Suprapubic skin (tissue), 4 donors: ENCODE measurements around the gene ARMC10. TPM values are rescaled to one million over a fixed set of nuclear protein-coding genes. Genes with fewer than 3 reads are reported as not detected.
"Not testable (repeated sequence)": the region's sequence is repeated elsewhere in the genome, so short reads cannot be mapped to it uniquely, and the experiment has no call there.

ENCODE experiments used
- DNase-seq, 2 donors: peaks; one replicate each; pipeline ENCODE4 v3.0.0-alpha.2; 2019; ENCODE audit warnings: low spot score in 2 of 2
- H3K27ac ChIP-seq: fragments of 200-600 bp; sonication (generic); one replicate; pipeline ENCODE4 v1.5.1; 2019
- H3K27me3 ChIP-seq: fragments of 200-600 bp; sonication (generic); one replicate; pipeline ENCODE4 v1.5.1; 2019
- H3K36me3 ChIP-seq: fragments of 200-600 bp; sonication (generic); one replicate; pipeline ENCODE4 v1.5.1; 2019
- H3K4me1 ChIP-seq: fragments of 200-600 bp; sonication (generic); one replicate; pipeline ENCODE4 v1.5.1; 2019
- H3K4me3 ChIP-seq: fragments of 200-600 bp; sonication (generic); one replicate; pipeline ENCODE4 v1.5.1; 2019; ENCODE audit warnings: mild to moderate bottlenecking
- H3K9me3 ChIP-seq: fragments of 200-600 bp; sonication (generic); one replicate; pipeline ENCODE4 v1.5.1; 2019
- EP300 ChIP-seq: sonication (generic); formaldehyde crosslinking; IDR thresholded peaks from one replicate; pipeline ENCODE4 v1.6.1; 2017; ENCODE audit warnings: antibody characterized with exemption
- POLR2A ChIP-seq, 2 donors: fragments of 450-650 bp; IDR thresholded peaks; one replicate each; pipeline ENCODE4 v1.6.1; 2017; ENCODE audit warnings: antibody characterized with exemption in 2 of 2, mild to moderate bottlenecking in 2 of 2, moderate library complexity in 2 of 2
- POLR2AphosphoS5 ChIP-seq, 3 donors: sonication (generic); formaldehyde crosslinking; IDR thresholded peaks; one replicate each; pipeline ENCODE4 v1.6.1; 2017; ENCODE audit warnings: antibody characterized with exemption in 3 of 3
- WGBS: methylation state at CpG from one replicate; pipeline ENCODE4 v1.1.5; 2018; 5-methylcytosine and 5-hydroxymethylcytosine counted together
- total RNA-seq, 4 donors: library from RNA; depleted of rRNA; stranded (reverse); fragments of >200 nt; gene quantifications; one replicate each; pipeline ENCODE4 v1.1.0, GENCODE V29; 2016
- TF ChIP-seq, protein P1 (sequence below), 2 donors: fragments of 200-600 bp in 1 of 2; fragments of 450-650 bp in 1 of 2; sonication (generic) in 1 of 2; IDR thresholded peaks; one replicate each; pipeline ENCODE4 v1.5.1; 2016 to 2019; ENCODE audit warnings: antibody characterized with exemption in 2 of 2, mild to moderate bottlenecking in 1 of 2, moderate library complexity in 1 of 2

ARMC10 gene
- total RNA-seq, 4 donors from 2014 or later: 37.2 to 60.0 (median 50.0) TPM

DNA sequence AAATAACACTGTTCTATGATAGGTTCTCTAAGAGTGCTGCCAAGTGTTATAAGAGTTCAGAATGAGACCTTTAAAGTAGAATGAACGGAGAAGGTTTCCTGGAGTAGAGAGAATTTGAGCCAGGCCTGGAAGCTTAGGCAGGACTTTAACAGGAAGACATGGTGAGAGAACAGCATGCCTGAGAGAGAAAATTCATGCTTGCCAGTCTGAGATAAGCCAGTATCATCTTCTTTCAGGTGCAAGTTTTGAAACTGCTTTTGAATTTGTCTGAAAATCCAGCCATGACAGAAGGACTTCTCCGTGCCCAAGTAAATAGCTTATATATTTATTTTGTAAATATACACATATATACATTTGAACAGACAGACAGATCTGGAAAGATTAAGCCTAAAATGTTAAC lies 22.1 kb downstream of the ARMC10 start:
- TF ChIP-seq, protein P1, sequence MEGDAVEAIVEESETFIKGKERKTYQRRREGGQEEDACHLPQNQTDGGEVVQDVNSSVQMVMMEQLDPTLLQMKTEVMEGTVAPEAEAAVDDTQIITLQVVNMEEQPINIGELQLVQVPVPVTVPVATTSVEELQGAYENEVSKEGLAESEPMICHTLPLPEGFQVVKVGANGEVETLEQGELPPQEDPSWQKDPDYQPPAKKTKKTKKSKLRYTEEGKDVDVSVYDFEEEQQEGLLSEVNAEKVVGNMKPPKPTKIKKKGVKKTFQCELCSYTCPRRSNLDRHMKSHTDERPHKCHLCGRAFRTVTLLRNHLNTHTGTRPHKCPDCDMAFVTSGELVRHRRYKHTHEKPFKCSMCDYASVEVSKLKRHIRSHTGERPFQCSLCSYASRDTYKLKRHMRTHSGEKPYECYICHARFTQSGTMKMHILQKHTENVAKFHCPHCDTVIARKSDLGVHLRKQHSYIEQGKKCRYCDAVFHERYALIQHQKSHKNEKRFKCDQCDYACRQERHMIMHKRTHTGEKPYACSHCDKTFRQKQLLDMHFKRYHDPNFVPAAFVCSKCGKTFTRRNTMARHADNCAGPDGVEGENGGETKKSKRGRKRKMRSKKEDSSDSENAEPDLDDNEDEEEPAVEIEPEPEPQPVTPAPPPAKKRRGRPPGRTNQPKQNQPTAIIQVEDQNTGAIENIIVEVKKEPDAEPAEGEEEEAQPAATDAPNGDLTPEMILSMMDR (IDR thresholded peaks at IDR 0.05): no peak
- TF ChIP-seq POLR2A (IDR thresholded peaks at IDR 0.05): no peak
- Histone ChIP-seq H3K4me1 (peaks cover 3% of the 10 kb centered on the region), H3K9me3 (no peaks in the 10 kb centered on the region), H3K27me3 (no peaks in the 10 kb centered on the region), H3K36me3 (peaks cover 21% of the 10 kb centered on the region), H3K27ac (no peak overlapping the region), H3K4me3 (no peak overlapping the region)
- DNase-seq: no peak
- WGBS: 93% methylated on average over 2 of the region's 2 CpGs

DNA sequence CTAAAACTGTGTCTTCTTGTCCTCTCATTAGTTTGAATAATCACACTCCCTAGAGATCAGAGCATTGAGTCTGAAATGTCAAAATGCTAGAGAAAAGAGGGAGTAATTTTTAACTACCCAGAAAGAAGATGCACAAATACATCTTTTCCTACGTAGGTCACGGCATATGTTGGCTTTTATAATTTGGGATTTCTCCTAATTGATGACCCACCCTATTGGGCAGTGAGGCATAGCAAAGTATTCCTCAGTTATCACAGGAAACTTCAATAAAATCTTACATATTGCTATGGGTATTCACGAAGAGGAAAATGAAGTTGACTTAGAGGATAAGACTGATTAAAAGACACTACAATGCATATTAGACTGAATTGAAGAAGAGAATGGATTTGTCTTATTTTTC lies 25.4 kb downstream of the ARMC10 start:
- WGBS: 65% methylated on average over 3 of the region's 3 CpGs
- no peaks in the 10 kb centered on the region for H3K9me3 ChIP-seq
- peaks cover 35% of the 10 kb centered on the region for H3K36me3 ChIP-seq
- H3K4me3 ChIP-seq: no peak overlapping the region
- no peak overlapping the region for H3K27ac ChIP-seq
- no peaks in the 10 kb centered on the region for H3K4me1 ChIP-seq
- no peak for DNase-seq
- no peaks in the 10 kb centered on the region for H3K27me3 ChIP-seq
- TF ChIP-seq POLR2AphosphoS5 (IDR thresholded peaks at IDR 0.05) (no peak), POLR2A (IDR thresholded peaks at IDR 0.05) (no peak), EP300 (no peak)
- TF ChIP-seq, protein P1 (IDR thresholded peaks at IDR 0.05): no peak

DNA sequence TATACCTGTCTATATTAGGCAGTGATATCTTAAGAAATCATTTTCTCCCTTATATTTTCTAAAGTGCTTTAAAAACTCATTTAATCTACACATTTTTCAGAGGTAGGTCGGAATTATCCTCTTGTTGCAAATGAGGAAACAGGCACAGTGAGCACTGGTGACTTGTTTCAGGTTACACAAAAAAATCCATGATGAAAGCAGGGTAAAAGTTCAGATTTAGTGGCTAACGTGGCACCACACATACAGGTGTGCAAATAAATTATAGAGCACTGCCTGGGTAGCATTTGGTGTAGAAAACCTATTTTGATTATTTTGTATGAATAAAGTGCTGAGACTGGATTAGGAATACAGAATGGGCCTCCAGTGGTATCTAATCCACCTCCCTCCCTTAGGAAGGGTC lies 26.6 kb downstream of the ARMC10 start:
- DNase-seq: no peak
- 46% methylated on average over 2 of the region's 2 CpGs for WGBS
- Histone ChIP-seq H3K27ac (no peak overlapping the region), H3K4me1 (no peaks in the 10 kb centered on the region), H3K36me3 (peaks cover 30% of the 10 kb centered on the region), H3K9me3 (no peaks in the 10 kb centered on the region), H3K27me3 (no peaks in the 10 kb centered on the region), H3K4me3 (no peak overlapping the region)
- TF ChIP-seq POLR2AphosphoS5 (IDR thresholded peaks at IDR 0.05) (no peak), POLR2A (IDR thresholded peaks at IDR 0.05) (no peak), EP300 (no peak)
- TF ChIP-seq, protein P1 (IDR thresholded peaks at IDR 0.05): no peak

DNA sequence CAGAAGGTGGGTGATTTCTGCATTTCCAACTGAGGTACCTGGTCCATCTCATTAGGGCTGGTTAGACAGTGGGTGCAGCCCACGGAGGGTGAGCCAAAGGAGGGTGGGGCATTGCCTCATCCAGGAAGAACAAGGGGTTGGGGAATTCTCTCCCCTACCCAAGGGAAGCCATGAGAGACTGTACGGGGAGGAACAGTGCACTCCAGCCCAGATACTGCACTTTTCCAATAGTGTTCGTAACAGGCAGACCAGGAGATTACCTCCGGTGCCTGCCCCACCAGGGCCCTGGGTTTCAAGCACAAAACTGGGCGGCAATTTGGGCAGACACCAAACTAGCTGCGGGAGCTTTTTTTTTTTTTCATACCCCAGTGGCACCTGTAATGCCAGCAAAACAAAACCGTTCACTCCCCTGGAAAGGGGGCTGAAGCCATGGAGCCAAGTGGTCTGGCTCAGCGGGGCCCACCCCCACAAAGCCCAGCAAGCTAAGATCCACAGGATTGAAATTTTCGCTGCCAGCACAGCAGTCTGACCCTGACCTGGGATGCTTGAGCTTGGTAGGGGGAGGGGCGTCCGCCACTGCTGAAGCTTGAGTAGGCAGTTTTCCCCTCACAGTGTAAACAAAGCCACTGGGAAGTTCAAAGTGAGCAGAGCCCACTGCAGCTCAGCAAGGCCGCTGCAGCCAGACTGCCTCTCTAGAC lies 31.2 kb downstream of the ARMC10 start:
- H3K9me3 ChIP-seq: no peaks in the 10 kb centered on the region
- 83% methylated on average over 12 of the region's 12 CpGs for WGBS
- DNase-seq: no peak

DNA sequence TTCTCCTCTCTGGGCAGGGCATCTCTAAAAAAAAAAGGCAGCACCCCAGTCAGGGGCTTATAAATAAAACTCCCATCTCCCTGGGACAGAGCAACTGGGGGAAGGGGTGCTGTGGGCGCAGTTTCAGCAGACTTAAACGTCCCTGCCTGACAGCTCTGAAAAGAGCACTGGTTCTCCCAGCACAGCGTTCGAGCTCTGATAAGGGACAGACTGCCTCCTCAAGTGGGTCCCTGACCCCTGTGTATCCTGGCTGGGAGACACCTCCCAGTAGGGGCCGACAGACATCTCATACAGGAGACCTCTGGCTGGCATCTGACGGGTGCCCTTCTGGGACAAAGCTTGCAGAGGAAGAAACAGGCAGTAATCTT lies 31.7 kb downstream of the ARMC10 start:
- not testable (repeated sequence) for DNase-seq, H3K27ac ChIP-seq
- 72% methylated on average over 6 of the region's 6 CpGs for WGBS

More for the DNA sequence above, 31.2 kb downstream of the ARMC10 start:
- Histone ChIP-seq H3K36me3 (peaks cover 17% of the 10 kb centered on the region), H3K27me3 (no peaks in the 10 kb centered on the region), H3K27ac (no peak overlapping the region), H3K4me3 (no peak overlapping the region), H3K4me1 (no peaks in the 10 kb centered on the region)
- no peak for TF ChIP-seq POLR2AphosphoS5 (IDR thresholded peaks at IDR 0.05)
- TF ChIP-seq, protein P1 (IDR thresholded peaks at IDR 0.05): no peak
- TF ChIP-seq POLR2A (IDR thresholded peaks at IDR 0.05): no peak
- TF ChIP-seq EP300: no peak

GRCh38 chr7:103113164-103113563 lies 38.2 kb downstream of the ARMC10 start:
- DNase-seq: no peak
- H3K27me3 ChIP-seq: no peaks in the 10 kb centered on the region
- WGBS: 88% methylated on average over 2 of the region's 2 CpGs
- no peaks in the 10 kb centered on the region for H3K36me3 ChIP-seq
- no peak for TF ChIP-seq EP300
- TF ChIP-seq, protein P1 (IDR thresholded peaks at IDR 0.05): no peak
- TF ChIP-seq POLR2A (IDR thresholded peaks at IDR 0.05): no peak
- TF ChIP-seq POLR2AphosphoS5 (IDR thresholded peaks at IDR 0.05): no peak
- H3K27ac ChIP-seq: no peak overlapping the region
- no peaks in the 10 kb centered on the region for H3K4me1 ChIP-seq
- no peak overlapping the region for H3K4me3 ChIP-seq
- H3K9me3 ChIP-seq: no peaks in the 10 kb centered on the region

More for the DNA sequence above, 31.7 kb downstream of the ARMC10 start:
- H3K36me3 ChIP-seq: peaks cover 17% of the 10 kb centered on the region
- not testable (repeated sequence) for H3K4me1 ChIP-seq, H3K9me3 ChIP-seq, H3K4me3 ChIP-seq, H3K27me3 ChIP-seq
